Measurements from ENCODE around the gene RAMAC.

DNA sequence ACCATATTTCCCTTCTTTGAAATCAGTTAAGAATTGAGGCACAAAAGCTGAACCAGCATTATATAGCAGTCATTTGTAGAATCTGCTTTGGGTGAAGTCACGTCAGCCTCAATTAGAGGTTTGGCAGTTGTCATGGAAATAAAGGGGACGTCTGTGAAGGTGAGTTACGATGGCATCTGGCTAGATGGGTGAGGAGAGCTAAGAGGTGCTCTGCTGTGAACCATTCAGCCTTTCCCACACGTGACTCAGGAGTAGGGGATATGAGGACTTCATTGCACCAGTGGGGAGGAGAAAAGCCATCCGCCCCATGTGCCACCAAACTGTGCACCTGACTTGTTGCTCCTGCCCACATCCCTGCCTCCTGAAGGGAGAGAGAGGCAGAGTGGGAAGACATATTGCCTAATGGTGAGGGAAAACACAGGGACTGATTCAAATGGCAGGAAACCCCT lies 28.2 kb downstream of the RAMAC start:
- TF ChIP-seq, protein P1, sequence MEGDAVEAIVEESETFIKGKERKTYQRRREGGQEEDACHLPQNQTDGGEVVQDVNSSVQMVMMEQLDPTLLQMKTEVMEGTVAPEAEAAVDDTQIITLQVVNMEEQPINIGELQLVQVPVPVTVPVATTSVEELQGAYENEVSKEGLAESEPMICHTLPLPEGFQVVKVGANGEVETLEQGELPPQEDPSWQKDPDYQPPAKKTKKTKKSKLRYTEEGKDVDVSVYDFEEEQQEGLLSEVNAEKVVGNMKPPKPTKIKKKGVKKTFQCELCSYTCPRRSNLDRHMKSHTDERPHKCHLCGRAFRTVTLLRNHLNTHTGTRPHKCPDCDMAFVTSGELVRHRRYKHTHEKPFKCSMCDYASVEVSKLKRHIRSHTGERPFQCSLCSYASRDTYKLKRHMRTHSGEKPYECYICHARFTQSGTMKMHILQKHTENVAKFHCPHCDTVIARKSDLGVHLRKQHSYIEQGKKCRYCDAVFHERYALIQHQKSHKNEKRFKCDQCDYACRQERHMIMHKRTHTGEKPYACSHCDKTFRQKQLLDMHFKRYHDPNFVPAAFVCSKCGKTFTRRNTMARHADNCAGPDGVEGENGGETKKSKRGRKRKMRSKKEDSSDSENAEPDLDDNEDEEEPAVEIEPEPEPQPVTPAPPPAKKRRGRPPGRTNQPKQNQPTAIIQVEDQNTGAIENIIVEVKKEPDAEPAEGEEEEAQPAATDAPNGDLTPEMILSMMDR (IDR thresholded peaks at IDR 0.05; ENCODE audit: low read depth, low read length): no peak
- TF ChIP-seq EZH2phosphoT487 (IDR thresholded peaks at IDR 0.05; ENCODE audit: low read depth): no peak
